ENCODE data around the gene KCTD13. TPM values are rescaled to one million over a fixed set of nuclear protein-coding genes. Genes with fewer than 3 reads are reported as not detected.
A peak's percentile ranks its signal among the peaks of the same experiment; 100 is the strongest.

The KCTD13 gene
- total RNA-seq, 3 donors from 2014 or later (not counting 1 experiment from before 2014, with no cell fraction given), result 36.1 to 54.0 (median 51.7) TPM

- DNase-seq, result peak; percentile 88 to 98
- Mint-ChIP-seq H3K9me3 (no peaks in the 10 kb centered on the region), H3K27ac (peak within 1 kb of the TSS; percentile 95 to 99), H3K27me3 (ENCODE audit: low read depth in 2 of 2) (peaks cover 0 to 4% of the 10 kb centered on the region in 2 donors), H3K4me3 (peak within 1 kb of the TSS; percentile 91), H3K4me1 (peaks cover 18 to 29% of the 10 kb centered on the region in 2 donors), H3K36me3 (no peaks in the 10 kb centered on the region)
- Histone ChIP-seq H3K36me3 (ENCODE audit: control insufficient read depth, insufficient read depth, low read length) (peaks cover 23% of the 10 kb centered on the region), H3K9me3 (ENCODE audit: control insufficient read depth, insufficient read depth, low read length) (no peaks in the 10 kb centered on the region), H3K27ac (ENCODE audit: low read length) (peak within 1 kb of the TSS; percentile 88), H3K4me1 (ENCODE audit: control insufficient read depth, insufficient read depth, low read length) (peaks cover 26% of the 10 kb centered on the region), H3K27me3 (ENCODE audit: control insufficient read depth, insufficient read depth, low read length) (no peaks in the 10 kb centered on the region), H3K4me3 (ENCODE audit: low read length) (peak within 1 kb of the TSS; percentile 72)
- WGBS (ENCODE audit: insufficient coverage), result under 1% methylated on average over 45 of the region's 57 CpGs
- intact Hi-C loops (cut with micrococcal nuclease), result loop anchor here (1.0 to 5.0 kb wide), 4 partner anchors 46 to 161 kb away; partner anchors contain the start of genes INO80E and PAGR1
- TF ChIP-seq CTCF (IDR thresholded peaks at IDR 0.05), result peak; percentile 51
- peak; percentile 97 to 99 (median 97) for ATAC-seq
Measured at GRCh38 chr16:29862884-29863668, 63.0 kb downstream of the KCTD13 start, which contains the start of gene CDIPT. Gene CDIPT (minus strand): TSS chr16:29863226. CDS start chr16:29862857, 369 bp downstream.

- H3K27ac ChIP-seq (ENCODE audit: low read length), result no peak overlapping the region
- H3K4me1 ChIP-seq (ENCODE audit: control insufficient read depth, insufficient read depth, low read length), result peaks cover 26% of the 10 kb centered on the region
- under 1% methylated on average over 26 of the region's 27 CpGs for WGBS (ENCODE audit: insufficient coverage)
- H3K4me1 Mint-ChIP-seq, result peaks cover 18 to 29% of the 10 kb centered on the region in 2 donors
- peaks cover 23% of the 10 kb centered on the region for H3K36me3 ChIP-seq (ENCODE audit: control insufficient read depth, insufficient read depth, low read length)
- H3K9me3 ChIP-seq (ENCODE audit: control insufficient read depth, insufficient read depth, low read length), result no peaks in the 10 kb centered on the region
- H3K27me3 Mint-ChIP-seq (ENCODE audit: low read depth in 2 of 2), result no peaks in the 10 kb centered on the region
- H3K4me3 ChIP-seq (ENCODE audit: low read length), result peak overlapping the region; percentile 72
- no peak for TF ChIP-seq CTCF (IDR thresholded peaks at IDR 0.05)
- H3K4me3 Mint-ChIP-seq, result peak overlapping the region; percentile 91
- ATAC-seq (no peak), DNase-seq (no peak)
- H3K36me3 Mint-ChIP-seq, result no peaks in the 10 kb centered on the region
- intact Hi-C loops (cut with micrococcal nuclease), result loop anchor here (2.0 to 5.0 kb wide), 3 partner anchors 45 to 160 kb away; partner anchors contain the start of gene PAGR1
- no peaks in the 10 kb centered on the region for H3K27me3 ChIP-seq (ENCODE audit: control insufficient read depth, insufficient read depth, low read length)
- peak overlapping the region; percentile 95 to 99 for H3K27ac Mint-ChIP-seq
- no peaks in the 10 kb centered on the region for H3K9me3 Mint-ChIP-seq
Measured at GRCh38 chr16:29862383-29862883, 63.6 kb downstream of the KCTD13 start.

DNA sequence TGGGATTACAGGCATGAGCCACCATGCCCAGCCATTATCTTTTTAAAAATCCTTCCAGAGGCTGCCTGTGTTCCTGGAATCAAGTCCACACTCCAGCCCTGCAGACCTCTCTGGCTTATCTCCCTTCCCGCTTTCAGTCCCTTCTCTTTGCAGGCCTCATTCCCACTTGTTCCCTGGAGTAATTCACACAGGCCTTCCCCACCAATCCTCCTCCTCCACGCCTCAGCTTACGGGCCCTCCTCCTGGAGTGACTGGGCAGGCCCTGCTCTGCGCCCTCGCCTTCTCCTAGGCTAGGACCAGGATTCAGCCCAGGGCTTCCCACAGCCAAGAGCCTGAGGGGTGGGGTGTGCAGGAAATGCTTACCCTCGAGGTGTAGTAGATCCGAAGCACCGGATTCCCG is 65.8 kb downstream of the KCTD13 start:
- intact Hi-C loops (cut with micrococcal nuclease), result loop anchor here (5.0 kb wide), 2 partner anchors 43 to 158 kb away; partner anchors contain the start of gene PAGR1

More for the DNA sequence above, 65.8 kb downstream of the KCTD13 start:
- Histone ChIP-seq H3K4me1 (ENCODE audit: control insufficient read depth, insufficient read depth, low read length) (peaks cover 26% of the 10 kb centered on the region), H3K4me3 (ENCODE audit: low read length) (no peak overlapping the region), H3K36me3 (ENCODE audit: control insufficient read depth, insufficient read depth, low read length) (peaks cover 23% of the 10 kb centered on the region), H3K27me3 (ENCODE audit: control insufficient read depth, insufficient read depth, low read length) (no peaks in the 10 kb centered on the region), H3K9me3 (ENCODE audit: control insufficient read depth, insufficient read depth, low read length) (no peaks in the 10 kb centered on the region), H3K27ac (ENCODE audit: low read length) (no peak overlapping the region)
- Mint-ChIP-seq H3K27ac (no peak overlapping the region), H3K27me3 (ENCODE audit: low read depth in 2 of 2) (no peaks in the 10 kb centered on the region), H3K9me3 (no peaks in the 10 kb centered on the region), H3K4me1 (peaks cover 18 to 29% of the 10 kb centered on the region in 2 donors), H3K4me3 (no peak overlapping the region), H3K36me3 (no peaks in the 10 kb centered on the region)
- TF ChIP-seq CTCF (IDR thresholded peaks at IDR 0.05), result no peak
- ATAC-seq (no peak), DNase-seq (no peak)
- WGBS (ENCODE audit: insufficient coverage), result 96% methylated on average over 9 of the region's 9 CpGs
